Measurements from ENCODE around the gene ZNF467.
A peak's percentile ranks its signal among the peaks of the same experiment; 100 is the strongest.

ZNF467 gene

GRCh38 chr7:149806726-149807125, 33.3 kb upstream of the ZNF467 start:
- no peak for DNase-seq

- no peak for DNase-seq
These were observed 30.7 kb upstream of the ZNF467 start for GRCh38 chr7:149804106-149804505.

GRCh38 chr7:149803551-149804074, 30.2 kb upstream of the ZNF467 start:
- DNase-seq: no peak

- no peak for DNase-seq
These were observed 29.6 kb upstream of the ZNF467 start for GRCh38 chr7:149802966-149803365.

GRCh38 chr7:149801816-149802215, 28.4 kb upstream of the ZNF467 start:
- no peak for DNase-seq

GRCh38 chr7:149801002-149801566, 27.7 kb upstream of the ZNF467 start:
- no peak for DNase-seq

GRCh38 chr7:149800169-149800555, 26.8 kb upstream of the ZNF467 start:
- no peak for DNase-seq

- peak; percentile 46 to 53 for DNase-seq
These were observed 26.2 kb upstream of the ZNF467 start for GRCh38 chr7:149799397-149800168.

GRCh38 chr7:149797771-149798170, 24.4 kb upstream of the ZNF467 start:
- DNase-seq: no peak

GRCh38 chr7:149796287-149796860, 23.0 kb upstream of the ZNF467 start:
- DNase-seq: no peak

GRCh38 chr7:149795126-149795525, 21.7 kb upstream of the ZNF467 start:
- DNase-seq: no peak

GRCh38 chr7:149794661-149795060, 21.3 kb upstream of the ZNF467 start:
- DNase-seq: no peak

GRCh38 chr7:149793261-149793660, 19.9 kb upstream of the ZNF467 start:
- DNase-seq: no peak

- DNase-seq: no peak
These were observed 18.8 kb upstream of the ZNF467 start for GRCh38 chr7:149792220-149792595.

GRCh38 chr7:149791411-149792219, 18.2 kb upstream of the ZNF467 start:
- no peak for DNase-seq

- no peak for DNase-seq
These were observed 17.5 kb upstream of the ZNF467 start for GRCh38 chr7:149790754-149791360.

GRCh38 chr7:149790146-149790548, 16.8 kb upstream of the ZNF467 start:
- DNase-seq: peak; percentile 42 to 74

- DNase-seq: no peak
These were observed 15.7 kb upstream of the ZNF467 start for GRCh38 chr7:149789101-149789500.

- DNase-seq: no peak
These were observed 15.0 kb upstream of the ZNF467 start for GRCh38 chr7:149788300-149788851.

GRCh38 chr7:149787428-149788299, 14.3 kb upstream of the ZNF467 start:
- DNase-seq: no peak

- DNase-seq: no peak
These were observed 12.6 kb upstream of the ZNF467 start for GRCh38 chr7:149785983-149786382.

GRCh38 chr7:149785402-149785801, 12.0 kb upstream of the ZNF467 start:
- no peak for DNase-seq

Measured in NCI-H1930 (cell line).